Jurkat, Clone E6-1 (cell line): ENCODE measurements around the gene METTL9.
"Not testable (repeated sequence)": the region's sequence is repeated elsewhere in the genome, so short reads cannot be mapped to it uniquely, and the experiment has no call there.

Experiments used
- DNase-seq: peaks from one replicate; pipeline ENCODE4 v3.0.0-alpha.2; 2011; ENCODE audit warnings: low read depth, low spot score
- H3K4me3 ChIP-seq: 2 replicates; pipeline ENCODE4 v1.5.1; 2011; ENCODE audit warnings: mild to moderate bottlenecking, low read length, control low read depth, moderate library complexity

METTL9 gene

DNA sequence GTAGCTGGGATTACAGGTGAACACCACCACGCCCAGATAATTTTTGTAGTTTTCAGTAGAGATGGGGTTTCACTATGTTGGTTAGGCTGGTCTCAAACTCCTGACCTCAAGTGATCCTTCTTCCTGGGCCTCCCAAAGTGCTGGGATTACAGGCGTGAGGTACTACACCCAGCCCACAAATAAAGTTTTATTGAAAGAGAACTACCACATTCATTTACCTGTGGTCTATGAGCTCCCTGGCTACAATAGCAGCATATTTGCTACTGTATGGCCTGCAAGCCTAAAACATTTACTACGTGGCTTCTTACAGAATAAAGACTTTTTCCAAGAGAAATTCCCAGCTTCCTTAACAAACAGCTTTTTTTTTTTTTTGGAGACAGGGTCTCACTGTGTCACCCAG is 3.4 kb downstream of the METTL9 start:
- H3K4me3 ChIP-seq, result no peak overlapping the region
- DNase-seq, result no peak

DNA sequence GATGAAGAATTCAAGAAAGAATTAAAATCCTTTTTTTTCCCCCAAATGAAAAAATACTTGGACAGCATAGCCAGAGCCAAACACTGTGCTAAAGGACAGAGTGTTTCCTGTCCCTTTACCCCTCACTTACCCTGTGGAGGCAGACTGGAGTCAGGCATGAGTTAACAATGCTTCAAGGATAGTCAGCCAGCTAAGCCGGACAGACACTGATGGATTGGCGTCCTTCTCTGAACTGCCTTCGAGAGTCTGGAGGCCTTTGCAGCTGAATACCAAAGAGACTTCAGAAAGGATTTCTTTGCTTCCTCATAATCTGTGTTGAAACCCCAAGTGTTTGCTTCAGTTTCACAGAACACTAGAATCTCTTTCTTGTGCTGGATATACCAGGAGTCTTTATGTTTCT is 4.6 kb downstream of the METTL9 start:
- DNase-seq, result no peak
- H3K4me3 ChIP-seq, result no peak overlapping the region

- DNase-seq, H3K4me3 ChIP-seq: not testable (repeated sequence)
Observed at GRCh38 chr16:21605848-21606247, 6.5 kb downstream of the METTL9 start.

DNA sequence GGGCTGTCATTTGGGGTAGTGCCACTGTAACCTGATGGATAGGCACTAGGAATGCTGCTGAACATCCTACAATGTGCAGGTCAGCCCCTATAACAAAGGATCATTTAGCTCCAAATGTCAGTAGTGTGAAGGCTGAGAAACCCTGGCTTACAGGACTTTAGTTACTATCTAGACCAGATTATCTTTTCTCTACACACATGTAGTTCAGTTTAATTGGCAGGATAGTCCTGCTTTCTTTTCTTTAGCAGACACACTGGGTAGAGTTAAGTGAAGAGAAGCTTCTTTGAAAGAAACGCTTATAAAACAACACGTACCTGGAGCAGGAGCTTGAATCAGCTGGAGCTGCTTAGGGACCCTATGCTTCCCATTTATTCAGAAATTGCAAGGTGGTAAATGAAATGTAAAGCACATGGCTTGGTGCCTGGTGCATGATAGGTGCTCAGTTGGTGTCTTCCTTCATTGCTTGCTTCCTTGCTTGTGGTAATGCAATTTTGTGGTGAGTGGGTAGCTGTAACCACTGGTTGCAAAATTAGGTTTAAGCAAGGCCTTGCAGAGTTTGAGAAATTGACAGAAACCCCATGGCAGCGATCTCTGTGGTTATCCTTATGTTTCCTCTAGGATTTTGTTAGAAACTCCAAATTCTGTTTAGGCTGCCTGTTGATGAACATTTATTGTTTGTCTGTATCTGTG is 9.4 kb downstream of the METTL9 start:
- no peak overlapping the region for H3K4me3 ChIP-seq
- peak; percentile 81 for DNase-seq

DNA sequence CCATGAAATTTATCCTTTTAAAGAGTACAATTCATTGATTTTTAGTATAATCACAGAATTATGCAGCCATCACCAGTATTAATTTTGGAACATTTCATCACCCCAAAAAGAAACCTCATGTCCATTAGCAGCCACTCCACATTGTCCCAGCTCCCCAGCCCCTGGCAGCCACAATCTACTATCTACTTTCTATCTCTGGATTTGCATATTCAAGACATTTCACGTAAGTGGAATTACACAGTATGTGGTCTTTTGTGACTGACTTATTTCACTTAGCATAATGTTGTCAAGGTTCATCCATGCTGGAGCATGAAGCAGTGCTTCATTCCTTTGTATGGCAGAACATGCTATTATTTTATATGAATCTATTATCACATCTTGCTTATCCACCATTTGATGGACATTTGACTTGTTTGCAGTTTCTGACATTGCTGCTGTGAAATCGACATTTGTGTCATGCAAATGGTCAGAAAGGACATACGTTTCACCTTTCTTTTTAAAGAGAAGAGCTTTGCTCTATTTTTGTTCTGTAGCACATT is 10.7 kb downstream of the METTL9 start:
- DNase-seq, result no peak
- no peak overlapping the region for H3K4me3 ChIP-seq

DNA sequence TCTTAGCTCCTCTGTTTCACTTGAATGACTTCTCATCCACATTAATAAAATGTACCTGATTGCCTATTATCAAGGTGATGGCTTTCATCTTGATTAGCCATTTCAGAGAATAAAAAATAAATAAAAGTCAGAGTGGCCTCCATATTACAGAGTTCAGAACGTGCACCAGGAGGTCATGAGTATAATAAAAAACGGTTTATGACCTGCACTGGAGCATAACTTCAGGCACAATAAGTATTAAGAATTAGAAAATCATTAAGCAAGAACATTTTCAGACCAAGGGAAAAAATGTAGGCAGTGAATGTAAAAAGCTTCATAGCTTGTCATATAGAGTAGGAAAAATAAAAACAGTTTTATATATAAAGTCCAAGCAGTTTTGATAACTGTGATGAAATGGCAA is 11.4 kb downstream of the METTL9 start:
- DNase-seq, result no peak
- no peak overlapping the region for H3K4me3 ChIP-seq

- no peak for DNase-seq
Observed at GRCh38 chr16:21611198-21611555, 11.8 kb downstream of the METTL9 start.

DNA sequence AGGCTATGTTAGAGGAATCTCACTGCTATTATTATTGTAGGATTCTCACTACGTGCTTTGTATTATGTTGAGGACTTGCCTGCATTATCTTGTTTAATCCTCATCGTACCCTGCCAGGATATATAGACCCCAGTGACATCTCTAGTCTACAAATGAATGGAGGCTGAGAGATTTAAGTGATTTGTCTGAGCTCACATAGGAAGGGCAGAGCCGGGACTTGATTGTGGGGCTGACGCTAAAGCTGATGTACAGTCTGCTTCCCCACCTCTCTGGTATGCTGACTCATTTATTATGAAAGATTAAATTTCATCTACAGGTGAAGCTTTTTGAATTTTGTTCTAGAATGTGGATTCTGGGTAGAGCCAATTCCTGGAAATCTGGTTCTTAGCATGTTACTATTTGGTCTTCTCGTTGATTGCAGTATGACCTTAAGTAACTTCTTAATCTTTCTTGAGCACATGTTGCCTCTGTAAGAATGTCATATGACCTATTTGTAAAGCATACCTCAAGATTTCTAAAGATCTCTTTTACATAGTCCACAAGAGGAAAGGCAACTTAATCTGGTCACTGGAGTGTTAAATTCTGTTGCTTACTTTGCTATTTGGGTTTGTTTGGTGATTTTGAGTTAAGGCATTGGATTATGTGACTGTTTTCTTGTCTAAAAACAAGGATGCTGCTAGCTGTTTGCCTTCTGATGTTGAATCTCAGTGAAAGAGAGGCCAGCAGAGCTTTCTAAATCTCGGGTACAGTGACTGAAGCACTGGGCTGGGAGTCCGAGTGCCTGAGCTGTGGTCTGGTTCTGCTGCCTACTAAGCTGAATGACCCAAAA is 12.4 kb downstream of the METTL9 start:
- H3K4me3 ChIP-seq, result no peak overlapping the region
- DNase-seq, result no peak

More at GRCh38 chr16:21611198-21611555, 11.8 kb downstream of the METTL9 start:
- H3K4me3 ChIP-seq, result no peak overlapping the region

DNA sequence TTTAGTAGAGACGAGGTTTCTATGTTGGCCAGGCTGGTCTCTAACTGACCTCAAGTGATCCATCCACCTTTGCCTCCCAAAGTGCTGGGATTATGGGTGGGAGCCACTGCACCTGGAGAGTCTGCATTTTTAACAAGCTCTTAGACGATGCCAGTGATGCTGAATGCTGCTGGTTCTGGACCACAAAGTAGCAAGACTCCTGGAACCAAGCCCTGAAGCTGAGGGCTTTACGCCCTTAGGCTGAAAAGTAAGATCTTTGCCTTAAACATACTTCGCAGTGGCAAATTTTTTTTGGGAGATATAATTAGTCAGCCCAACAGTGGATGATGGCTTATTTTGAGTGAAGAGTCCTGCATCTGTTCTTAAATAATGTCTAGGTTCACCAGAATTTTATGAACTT is 14.0 kb downstream of the METTL9 start:
- DNase-seq, result no peak
- no peak overlapping the region for H3K4me3 ChIP-seq

DNA sequence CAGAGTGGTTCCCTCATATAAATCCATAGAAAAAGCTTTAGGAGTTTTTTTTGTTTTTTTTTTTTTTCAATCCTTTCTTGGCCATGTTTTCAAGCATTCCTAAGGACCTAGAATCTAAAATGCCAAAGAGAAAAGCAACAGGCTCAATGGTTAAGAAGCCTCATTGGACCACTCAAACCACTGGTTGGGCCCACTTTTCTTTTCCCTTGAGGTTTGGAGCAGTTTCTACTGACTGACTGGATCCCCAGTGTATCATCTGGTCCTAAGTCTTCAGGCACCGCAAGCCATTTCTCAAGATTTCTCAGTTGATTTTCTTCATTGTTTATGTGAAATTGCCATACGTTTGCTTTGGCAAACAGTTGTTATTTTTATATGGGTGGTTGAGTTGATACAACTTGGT is 14.4 kb downstream of the METTL9 start:
- DNase-seq, result no peak
- H3K4me3 ChIP-seq, result no peak overlapping the region

GRCh38 chr16:21614896-21615295 is 15.5 kb downstream of the METTL9 start:
- DNase-seq, result no peak
- no peak overlapping the region for H3K4me3 ChIP-seq

GRCh38 chr16:21617607-21618006 is 18.2 kb downstream of the METTL9 start:
- DNase-seq, result no peak
- no peak overlapping the region for H3K4me3 ChIP-seq

GRCh38 chr16:21618281-21618680 is 18.9 kb downstream of the METTL9 start:
- DNase-seq, result no peak
- no peak overlapping the region for H3K4me3 ChIP-seq

GRCh38 chr16:21619765-21620425 is 20.5 kb downstream of the METTL9 start:
- no peak for DNase-seq

DNA sequence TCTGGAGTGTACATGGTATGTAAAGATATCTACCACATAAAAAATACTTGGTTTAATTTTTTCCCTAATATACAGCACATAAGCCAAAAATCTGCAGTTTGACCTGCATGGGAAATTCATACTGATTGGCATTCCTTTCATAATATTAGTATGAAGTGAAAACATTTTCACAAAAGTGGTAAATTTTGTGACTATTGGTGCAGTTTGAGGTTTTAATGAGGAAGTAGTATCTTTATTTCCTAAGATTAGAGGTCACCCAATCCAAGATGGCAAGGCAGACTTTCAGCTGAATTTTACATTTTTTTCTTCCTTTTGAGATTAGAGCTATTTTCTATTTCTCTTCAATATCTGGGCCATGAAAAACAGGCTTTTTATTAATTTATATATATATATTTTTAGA is 21.2 kb downstream of the METTL9 start:
- no peak overlapping the region for H3K4me3 ChIP-seq
- no peak for DNase-seq

More at GRCh38 chr16:21619765-21620425, 20.5 kb downstream of the METTL9 start:
- H3K4me3 ChIP-seq, result no peak overlapping the region

- no peak for DNase-seq
- H3K4me3 ChIP-seq, result no peak overlapping the region
Observed at GRCh38 chr16:21622545-21622944, 23.2 kb downstream of the METTL9 start.

- H3K4me3 ChIP-seq, result no peak overlapping the region
- no peak for DNase-seq
Observed at GRCh38 chr16:21625026-21625425, 25.6 kb downstream of the METTL9 start.

DNA sequence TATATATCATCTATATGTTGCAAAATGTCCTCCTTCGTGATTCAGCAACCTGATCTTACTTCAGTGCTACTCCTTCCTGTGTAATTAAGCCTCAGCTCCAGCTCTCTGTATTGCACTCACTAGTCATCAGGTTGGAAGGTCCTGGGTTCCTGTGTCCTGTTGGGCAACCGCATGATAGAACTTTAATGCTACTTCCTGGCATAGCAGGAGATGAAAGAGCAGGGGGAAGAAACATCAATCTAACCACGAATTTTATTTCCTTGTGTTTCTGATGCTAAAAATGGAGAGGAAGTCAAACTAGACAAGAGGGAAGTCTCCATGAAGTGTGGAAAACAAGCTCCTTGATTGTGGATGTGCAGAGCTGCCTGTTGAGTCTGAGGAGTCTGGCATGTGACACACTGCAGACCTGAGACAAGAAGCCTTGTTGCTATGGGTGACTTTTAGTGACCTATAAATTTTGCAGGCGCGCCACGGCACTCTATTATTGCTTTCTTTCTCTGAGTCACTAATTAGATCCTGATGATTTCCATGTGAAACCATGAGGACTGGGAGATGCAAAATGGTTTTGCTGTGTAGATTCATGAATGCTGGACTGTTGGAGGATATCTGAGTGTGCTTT is 27.4 kb downstream of the METTL9 start:
- no peak overlapping the region for H3K4me3 ChIP-seq
- peak; percentile 78 for DNase-seq

- no peak for DNase-seq
- no peak overlapping the region for H3K4me3 ChIP-seq
Observed at GRCh38 chr16:21628121-21628726, 28.8 kb downstream of the METTL9 start.
